Neural progenitor cell (in vitro differentiated cells): ENCODE data around the gene UCP3. TPM values are rescaled to one million over a fixed set of nuclear protein-coding genes. Genes with fewer than 3 reads are reported as not detected.

Experiments used
- DNase-seq: peaks from one replicate; pipeline ENCODE4 v3.0.0-alpha.2; 2016; ENCODE audit warnings: low spot score
- H2AFZ ChIP-seq: fragments of 200-600 bp; sonication (generic); replicated peaks from 2 replicates; pipeline ENCODE4 v1.6.1; 2016; ENCODE audit warnings: antibody characterized with exemption
- H3F3A ChIP-seq: fragments of 200-600 bp; sonication (generic); 2 replicates; pipeline ENCODE4 v1.6.1; 2016; ENCODE audit warnings: antibody characterized with exemption, low read depth
- H3K27ac ChIP-seq: fragments of 200-600 bp; sonication (generic); 2 replicates; pipeline ENCODE4 v1.5.1; 2016; ENCODE audit warnings: mild to moderate bottlenecking
- H3K27me3 ChIP-seq: fragments of 200-600 bp; sonication (generic); 2 replicates; pipeline ENCODE4 v1.6.1; 2016; ENCODE audit warnings: mild to moderate bottlenecking, moderate library complexity
- H3K36me3 ChIP-seq: fragments of 200-600 bp; sonication (generic); 2 replicates; pipeline ENCODE4 v1.5.1; 2016
- H3K4me1 ChIP-seq: fragments of 200-600 bp; sonication (generic); 2 replicates; pipeline ENCODE4 v1.6.1; 2016; ENCODE audit warnings: mixed run types
- H3K4me2 ChIP-seq: fragments of 200-600 bp; sonication (generic); 2 replicates; pipeline ENCODE4 v1.6.1; 2016
- H3K4me3 ChIP-seq: fragments of 200-600 bp; sonication (generic); 2 replicates; pipeline ENCODE4 v1.5.1; 2016
- H3K79me2 ChIP-seq: fragments of 200-600 bp; sonication (generic); 2 replicates; pipeline ENCODE4 v1.6.1; 2016; ENCODE audit warnings: low read depth
- H3K9ac ChIP-seq: fragments of 200-600 bp; sonication (generic); 2 replicates; pipeline ENCODE4 v1.6.1; 2016
- H3K9me3 ChIP-seq: fragments of 200-600 bp; sonication (generic); 2 replicates; pipeline ENCODE4 v1.5.1; 2016; ENCODE audit warnings: low read depth
- H4K20me1 ChIP-seq: fragments of 200-600 bp; sonication (generic); 2 replicates; pipeline ENCODE4 v1.6.1; 2016; ENCODE audit warnings: low read depth
- H3K27ac Mint-ChIP-seq: 3 replicates; pipeline ENCODE4 v1.8.0; 2021; ENCODE audit warnings: mixed read lengths
- H3K27me3 Mint-ChIP-seq: 2 replicates; pipeline ENCODE4 v1.8.0; 2022; ENCODE audit warnings: low read depth, mild to moderate bottlenecking, inconsistent platforms, moderate library complexity, mixed read lengths; ENCODE audit not compliant: insufficient read depth
- H3K36me3 Mint-ChIP-seq: 3 replicates; pipeline ENCODE4 v1.8.0; 2021; ENCODE audit warnings: mixed read lengths
- H3K4me1 Mint-ChIP-seq: 3 replicates; pipeline ENCODE4 v1.8.0; 2021; ENCODE audit warnings: mixed read lengths
- H3K4me3 Mint-ChIP-seq: 3 replicates; pipeline ENCODE4 v1.8.0; 2021; ENCODE audit warnings: mild to moderate bottlenecking, moderate library complexity, mixed read lengths
- H3K9me3 Mint-ChIP-seq: 3 replicates; pipeline ENCODE4 v1.8.0; 2020; ENCODE audit warnings: mixed read lengths
- EZH2 ChIP-seq: fragments of 200-600 bp; sonication (generic); IDR thresholded peaks from 2 replicates; pipeline ENCODE4 v1.6.1; 2017; ENCODE audit warnings: antibody characterized with exemption, mild to moderate bottlenecking, moderate library complexity
- EZH2phosphoT487 ChIP-seq: fragments of 200-600 bp; sonication (generic); IDR thresholded peaks from 2 replicates; pipeline ENCODE4 v1.6.1; 2017; ENCODE audit warnings: antibody characterized with exemption
- total RNA-seq: library from RNA; depleted of rRNA; stranded (reverse); fragments of >200 nt; gene quantifications from 2 replicates; pipeline ENCODE4 v1.2.3, GENCODE V29; 2015; ENCODE audit warnings: low replicate concordance
- TF ChIP-seq, protein P1 (sequence below): fragments of 200-600 bp; sonication (generic); IDR thresholded peaks from 2 replicates; pipeline ENCODE4 v1.5.1; 2017; ENCODE audit warnings: antibody characterized with exemption, mild to moderate bottlenecking

UCP3 gene
- total RNA-seq, 1 donor from 2014 or later: not detected

DNA sequence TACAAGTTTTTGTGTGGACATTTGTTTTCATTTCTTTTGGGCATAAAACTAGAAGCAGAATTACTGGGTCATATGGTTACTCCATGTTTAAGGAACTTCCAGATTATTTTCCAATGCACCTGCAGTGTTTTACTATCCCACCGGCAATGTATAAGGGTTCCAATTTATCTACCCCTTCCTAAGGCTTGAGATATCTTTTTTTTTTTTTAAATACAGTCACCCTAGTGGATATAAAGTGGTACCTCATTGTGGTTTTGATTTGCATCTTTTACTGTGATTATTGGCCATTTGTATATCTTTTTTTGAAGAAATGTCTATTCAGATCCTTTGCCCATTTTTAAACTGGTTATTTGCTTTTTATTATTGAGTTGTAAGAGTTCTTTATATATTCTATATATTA lies 34.6 kb upstream of the UCP3 start:
- no peak for DNase-seq
- H3K4me1 ChIP-seq: no peaks in the 10 kb centered on the region
- no peak for TF ChIP-seq EZH2phosphoT487
- TF ChIP-seq, protein P1, sequence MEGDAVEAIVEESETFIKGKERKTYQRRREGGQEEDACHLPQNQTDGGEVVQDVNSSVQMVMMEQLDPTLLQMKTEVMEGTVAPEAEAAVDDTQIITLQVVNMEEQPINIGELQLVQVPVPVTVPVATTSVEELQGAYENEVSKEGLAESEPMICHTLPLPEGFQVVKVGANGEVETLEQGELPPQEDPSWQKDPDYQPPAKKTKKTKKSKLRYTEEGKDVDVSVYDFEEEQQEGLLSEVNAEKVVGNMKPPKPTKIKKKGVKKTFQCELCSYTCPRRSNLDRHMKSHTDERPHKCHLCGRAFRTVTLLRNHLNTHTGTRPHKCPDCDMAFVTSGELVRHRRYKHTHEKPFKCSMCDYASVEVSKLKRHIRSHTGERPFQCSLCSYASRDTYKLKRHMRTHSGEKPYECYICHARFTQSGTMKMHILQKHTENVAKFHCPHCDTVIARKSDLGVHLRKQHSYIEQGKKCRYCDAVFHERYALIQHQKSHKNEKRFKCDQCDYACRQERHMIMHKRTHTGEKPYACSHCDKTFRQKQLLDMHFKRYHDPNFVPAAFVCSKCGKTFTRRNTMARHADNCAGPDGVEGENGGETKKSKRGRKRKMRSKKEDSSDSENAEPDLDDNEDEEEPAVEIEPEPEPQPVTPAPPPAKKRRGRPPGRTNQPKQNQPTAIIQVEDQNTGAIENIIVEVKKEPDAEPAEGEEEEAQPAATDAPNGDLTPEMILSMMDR: no peak
- TF ChIP-seq EZH2: no peak
- H3K36me3 Mint-ChIP-seq: peaks cover 22% of the 10 kb centered on the region
- no peak overlapping the region for H2AFZ ChIP-seq
- H3K9me3 ChIP-seq: no peaks in the 10 kb centered on the region
- H3K9ac ChIP-seq: no peak overlapping the region
- no peak overlapping the region for H3K4me3 Mint-ChIP-seq
- peaks cover 2% of the 10 kb centered on the region for H3K27me3 Mint-ChIP-seq
- no peaks in the 10 kb centered on the region for H3K4me1 Mint-ChIP-seq
- H3K79me2 ChIP-seq: no peaks in the 10 kb centered on the region
- no peaks in the 10 kb centered on the region for H4K20me1 ChIP-seq
- H3K4me3 ChIP-seq: no peak overlapping the region
- no peaks in the 10 kb centered on the region for H3F3A ChIP-seq
- no peaks in the 10 kb centered on the region for H3K9me3 Mint-ChIP-seq
- H3K27me3 ChIP-seq: no peaks in the 10 kb centered on the region
- no peak overlapping the region for H3K27ac ChIP-seq
- H3K27ac Mint-ChIP-seq: no peak overlapping the region
- no peak overlapping the region for H3K4me2 ChIP-seq
- H3K36me3 ChIP-seq: peaks cover 3% of the 10 kb centered on the region

DNA sequence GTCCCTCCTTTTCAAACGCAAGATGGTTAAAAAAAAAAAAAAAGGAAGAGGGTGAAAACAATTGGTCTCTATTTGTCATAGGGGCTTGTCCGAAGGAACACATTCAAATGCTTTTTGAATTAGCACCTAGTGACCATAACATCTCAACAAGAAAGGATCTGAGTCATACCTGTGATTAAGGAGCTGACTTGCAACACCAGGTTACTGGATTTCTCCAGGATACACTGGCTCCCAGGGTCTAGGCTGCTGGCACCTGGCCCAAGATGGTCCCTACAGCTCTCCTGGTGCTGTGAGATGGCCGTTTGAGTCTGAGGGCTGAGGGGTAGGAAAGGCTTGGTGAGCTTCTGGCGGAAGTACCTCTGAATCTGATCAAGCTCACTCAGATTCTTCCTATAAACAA lies 28.4 kb upstream of the UCP3 start:
- H3F3A ChIP-seq: no peaks in the 10 kb centered on the region
- DNase-seq: no peak
- H3K4me3 ChIP-seq: no peak overlapping the region
- Mint-ChIP-seq H3K4me1 (no peaks in the 10 kb centered on the region), H3K9me3 (no peaks in the 10 kb centered on the region), H3K27me3 (peaks cover 2% of the 10 kb centered on the region), H3K27ac (no peak overlapping the region), H3K36me3 (peaks cover 18% of the 10 kb centered on the region), H3K4me3 (no peak overlapping the region)
- TF ChIP-seq EZH2: no peak
- TF ChIP-seq EZH2phosphoT487: no peak
- TF ChIP-seq, protein P1: no peak
- no peaks in the 10 kb centered on the region for H3K9me3 ChIP-seq
- no peaks in the 10 kb centered on the region for H4K20me1 ChIP-seq
- H3K4me1 ChIP-seq: no peaks in the 10 kb centered on the region
- no peaks in the 10 kb centered on the region for H3K36me3 ChIP-seq
- no peaks in the 10 kb centered on the region for H3K27me3 ChIP-seq
- no peak overlapping the region for H2AFZ ChIP-seq
- H3K27ac ChIP-seq: no peak overlapping the region
- H3K9ac ChIP-seq: no peak overlapping the region
- H3K79me2 ChIP-seq: no peaks in the 10 kb centered on the region
- H3K4me2 ChIP-seq: no peak overlapping the region

DNA sequence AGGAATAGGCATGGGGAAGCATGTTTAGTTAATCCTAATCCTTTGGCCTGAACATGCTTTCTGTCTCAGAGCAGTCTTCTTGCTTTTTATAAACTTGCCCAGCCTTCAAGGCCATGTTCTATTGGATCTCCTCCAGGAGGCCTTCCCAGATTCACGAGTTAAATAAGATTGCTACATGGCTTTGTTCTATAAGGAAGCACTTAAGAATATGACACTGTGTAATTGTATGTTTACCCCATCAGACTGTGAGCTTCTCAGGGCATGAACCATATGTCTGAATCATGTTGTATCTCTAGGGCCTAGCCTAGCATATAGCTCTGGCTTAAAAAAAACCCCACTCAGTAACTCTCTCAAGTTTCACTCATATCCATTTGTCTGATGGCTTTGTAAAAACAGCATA lies 26.4 kb upstream of the UCP3 start:
- Histone ChIP-seq H3K27me3 (no peaks in the 10 kb centered on the region), H3K36me3 (no peaks in the 10 kb centered on the region), H3K27ac (no peak overlapping the region), H4K20me1 (no peaks in the 10 kb centered on the region), H3F3A (no peaks in the 10 kb centered on the region), H3K4me1 (no peaks in the 10 kb centered on the region), H3K4me2 (no peak overlapping the region), H3K4me3 (no peak overlapping the region), H3K9ac (no peak overlapping the region), H3K9me3 (no peaks in the 10 kb centered on the region), H2AFZ (no peak overlapping the region), H3K79me2 (no peaks in the 10 kb centered on the region)
- TF ChIP-seq EZH2: no peak
- no peak for TF ChIP-seq EZH2phosphoT487
- TF ChIP-seq, protein P1: no peak
- H3K36me3 Mint-ChIP-seq: peaks cover 13% of the 10 kb centered on the region
- no peaks in the 10 kb centered on the region for H3K9me3 Mint-ChIP-seq
- peaks cover 2% of the 10 kb centered on the region for H3K27me3 Mint-ChIP-seq
- no peak overlapping the region for H3K27ac Mint-ChIP-seq
- H3K4me3 Mint-ChIP-seq: no peak overlapping the region
- no peak for DNase-seq
- H3K4me1 Mint-ChIP-seq: no peaks in the 10 kb centered on the region

DNA sequence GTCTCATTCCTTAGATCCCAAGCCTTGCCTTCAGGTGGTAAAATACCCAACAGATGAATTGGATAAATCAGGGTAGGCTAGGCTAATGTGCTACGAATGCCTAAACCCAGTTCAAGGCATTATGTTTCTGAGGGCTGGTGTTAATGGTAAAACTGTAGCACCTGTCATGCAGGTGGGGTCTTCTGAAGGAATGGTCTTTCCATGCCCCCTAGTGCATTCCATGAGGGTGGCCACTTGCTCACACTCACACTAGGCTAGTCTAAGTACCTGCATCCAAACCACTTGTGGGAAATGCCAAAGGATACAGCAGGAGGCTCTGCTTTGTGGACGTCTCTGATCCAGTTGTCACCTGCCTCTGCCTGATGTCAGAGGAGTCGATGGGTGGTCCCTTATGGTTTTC lies 24.2 kb upstream of the UCP3 start:
- H3K4me3 Mint-ChIP-seq: no peak overlapping the region
- H3K27ac ChIP-seq: no peak overlapping the region
- no peaks in the 10 kb centered on the region for H3K4me1 ChIP-seq
- H4K20me1 ChIP-seq: no peaks in the 10 kb centered on the region
- H3K27me3 Mint-ChIP-seq: no peaks in the 10 kb centered on the region
- no peaks in the 10 kb centered on the region for H3K4me1 Mint-ChIP-seq
- no peak for DNase-seq
- H3K4me3 ChIP-seq: no peak overlapping the region
- H2AFZ ChIP-seq: no peak overlapping the region
- no peaks in the 10 kb centered on the region for H3K9me3 Mint-ChIP-seq
- H3K4me2 ChIP-seq: no peak overlapping the region
- no peaks in the 10 kb centered on the region for H3K36me3 ChIP-seq
- H3K79me2 ChIP-seq: no peaks in the 10 kb centered on the region
- no peak overlapping the region for H3K9ac ChIP-seq
- H3K27me3 ChIP-seq: no peaks in the 10 kb centered on the region
- H3F3A ChIP-seq: no peaks in the 10 kb centered on the region
- no peak overlapping the region for H3K27ac Mint-ChIP-seq
- TF ChIP-seq EZH2phosphoT487 (no peak), EZH2 (no peak)
- TF ChIP-seq, protein P1: no peak
- H3K9me3 ChIP-seq: no peaks in the 10 kb centered on the region
- peaks cover 19% of the 10 kb centered on the region for H3K36me3 Mint-ChIP-seq
